ENCODE measurements around the gene ZGPAT.
"Not testable (repeated sequence)": the region's sequence is repeated elsewhere in the genome, so short reads cannot be mapped to it uniquely, and the experiment has no call there.

The ZGPAT gene

DNA sequence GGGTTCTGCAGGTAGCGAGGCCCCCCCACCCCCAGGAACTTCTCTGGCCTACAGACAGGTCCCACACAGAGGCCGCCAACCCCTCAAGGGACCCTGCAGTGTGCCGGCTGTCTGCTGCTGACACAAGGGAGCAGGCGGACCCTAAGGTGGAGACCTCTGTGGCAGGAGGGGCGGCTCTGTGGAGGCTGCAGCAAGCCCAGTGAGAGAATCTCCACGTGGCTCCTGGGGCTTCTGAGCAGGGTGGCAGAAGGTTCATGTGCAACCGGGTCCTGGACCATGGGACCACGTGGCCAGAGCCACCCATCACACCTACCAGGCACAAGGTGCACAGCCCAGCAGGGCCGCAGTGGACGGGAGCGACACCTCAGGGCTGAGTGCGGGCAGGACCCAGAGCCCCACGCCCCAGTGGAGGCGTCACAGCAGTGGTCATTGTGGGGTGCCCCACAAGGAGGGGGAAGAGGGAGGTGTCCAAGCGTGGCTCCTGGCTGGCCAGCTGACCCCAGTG, 4.3 kb upstream of the ZGPAT start:
- DNase-seq (ENCODE audit: low read depth), result no peak

DNA sequence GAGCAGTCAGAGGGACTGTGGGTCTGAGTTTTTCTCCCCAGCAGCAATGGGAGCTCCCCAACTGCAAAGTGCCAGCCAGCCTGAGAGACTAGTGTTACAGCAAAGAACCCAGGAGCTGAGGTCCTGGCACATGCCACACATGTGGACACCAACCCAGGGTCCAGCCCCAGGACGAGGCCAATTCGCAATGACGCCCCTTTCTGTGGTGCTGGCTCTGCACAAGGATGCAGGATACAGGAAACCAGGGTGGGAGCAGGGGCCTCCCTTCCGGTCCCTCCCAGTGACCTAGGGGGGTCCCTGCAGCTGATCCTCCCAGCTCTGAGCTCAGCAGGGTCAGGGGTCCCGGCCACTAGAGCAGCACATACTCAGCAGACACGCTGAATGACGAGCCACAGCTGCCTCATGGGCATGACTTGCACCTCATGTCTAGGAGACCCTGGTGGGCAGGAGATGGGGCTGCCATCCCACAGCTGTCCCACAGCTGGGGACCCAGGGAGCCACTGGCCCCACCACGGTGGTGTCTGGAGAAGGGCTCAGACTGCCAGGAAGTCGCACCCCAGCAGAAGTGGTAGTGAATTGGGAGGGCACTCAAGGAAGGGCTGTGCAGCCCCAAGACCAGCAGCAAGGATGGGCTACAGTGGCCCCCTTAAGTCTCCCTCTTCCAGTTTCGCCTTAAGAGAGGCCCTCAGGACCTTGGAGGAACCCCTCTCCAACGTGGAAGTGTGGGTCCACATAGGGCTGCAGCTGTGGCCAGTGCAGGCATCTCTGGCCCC, 3.7 kb upstream of the ZGPAT start:
- no peak for DNase-seq (ENCODE audit: low read depth)

DNA sequence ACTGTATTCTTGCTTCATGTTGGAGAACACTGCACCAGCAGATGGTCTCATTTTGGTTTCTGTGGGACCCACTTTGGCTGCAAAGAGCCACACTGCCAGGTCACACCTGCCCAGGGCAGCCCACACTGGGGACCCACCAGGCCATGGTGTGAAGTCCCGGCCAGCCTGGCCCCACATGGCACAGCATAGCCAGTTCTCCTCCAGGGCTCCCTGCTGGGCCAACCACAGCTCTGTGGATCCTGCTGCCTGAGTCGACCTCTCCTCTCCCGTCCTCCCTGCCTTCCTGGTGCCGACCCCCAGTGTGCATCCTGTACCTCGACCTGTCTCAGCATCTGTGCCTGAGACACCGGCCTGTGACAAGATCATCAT, 3.1 kb upstream of the ZGPAT start:
- no peak for DNase-seq (ENCODE audit: low read depth)

DNA sequence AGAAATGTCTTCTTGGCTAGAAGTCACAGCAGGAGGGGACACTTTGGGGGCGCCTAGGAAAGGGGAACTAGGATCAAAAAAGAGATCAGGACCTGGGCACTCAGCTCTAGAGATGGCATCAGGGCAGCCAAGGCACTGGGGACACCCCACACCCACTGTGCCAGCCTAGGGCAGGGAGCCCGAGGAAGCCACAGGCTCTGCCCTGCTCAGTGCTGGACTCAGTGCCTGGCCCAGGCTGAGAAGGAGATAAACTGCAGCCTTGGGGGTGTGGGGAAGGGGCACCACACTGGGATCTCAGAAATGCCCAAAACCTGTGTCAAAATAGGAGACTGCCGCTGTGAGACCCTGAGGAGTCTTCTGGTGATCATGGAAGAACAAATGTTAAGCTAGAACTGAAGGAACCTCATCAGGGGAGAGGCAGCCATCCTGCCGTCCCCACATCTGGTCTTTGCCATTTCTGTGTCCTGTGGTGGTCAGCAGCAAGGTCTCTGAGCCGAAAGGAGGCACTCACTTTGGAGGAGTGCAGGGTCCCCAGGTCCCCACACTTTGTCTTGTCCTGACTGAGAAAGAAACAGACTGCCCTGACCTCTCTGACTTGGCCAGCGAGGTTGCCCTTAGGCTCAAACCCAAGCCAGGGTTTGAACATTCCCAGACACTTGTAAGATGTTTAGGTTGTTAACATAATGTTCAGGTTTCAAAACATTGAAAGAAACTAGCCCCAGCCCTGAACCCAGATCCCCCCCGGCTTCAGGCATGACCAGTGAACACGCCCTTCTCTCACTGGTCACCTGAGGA, 2.4 kb upstream of the ZGPAT start:
- DNase-seq (ENCODE audit: low read depth), result no peak

DNA sequence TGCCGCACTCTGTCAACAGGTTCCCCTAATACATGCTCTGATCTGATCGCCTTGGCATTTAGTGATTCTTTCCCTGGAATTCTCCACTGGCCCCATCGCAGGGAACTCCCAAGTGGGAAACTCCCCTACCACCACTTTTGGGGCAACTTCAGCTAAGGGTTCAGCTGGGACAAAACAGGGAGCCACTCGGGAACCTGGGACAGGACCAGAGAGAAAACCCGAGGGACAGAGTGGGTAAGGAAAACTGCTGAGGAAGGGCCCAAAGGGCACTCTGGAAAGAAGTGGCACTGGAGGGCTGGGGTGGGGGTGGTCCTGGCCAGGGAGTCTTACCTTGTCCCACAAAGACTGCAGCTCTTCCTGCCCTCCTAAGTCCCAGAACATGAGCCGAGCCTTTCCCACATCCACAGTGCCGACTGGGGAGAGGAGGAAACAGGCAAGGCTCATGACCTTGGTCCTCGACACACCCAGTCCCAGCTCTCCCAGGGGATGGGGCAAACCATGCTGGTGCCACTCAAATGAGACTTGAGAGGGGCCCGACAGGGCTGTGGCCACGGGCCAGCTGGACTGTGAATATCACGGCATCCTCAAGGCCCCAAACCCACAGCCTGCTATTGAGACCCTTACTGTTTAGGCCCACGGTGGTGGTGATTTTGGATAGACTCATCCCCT, 1.7 kb upstream of the ZGPAT start:
- no peak for DNase-seq (ENCODE audit: low read depth)

DNA sequence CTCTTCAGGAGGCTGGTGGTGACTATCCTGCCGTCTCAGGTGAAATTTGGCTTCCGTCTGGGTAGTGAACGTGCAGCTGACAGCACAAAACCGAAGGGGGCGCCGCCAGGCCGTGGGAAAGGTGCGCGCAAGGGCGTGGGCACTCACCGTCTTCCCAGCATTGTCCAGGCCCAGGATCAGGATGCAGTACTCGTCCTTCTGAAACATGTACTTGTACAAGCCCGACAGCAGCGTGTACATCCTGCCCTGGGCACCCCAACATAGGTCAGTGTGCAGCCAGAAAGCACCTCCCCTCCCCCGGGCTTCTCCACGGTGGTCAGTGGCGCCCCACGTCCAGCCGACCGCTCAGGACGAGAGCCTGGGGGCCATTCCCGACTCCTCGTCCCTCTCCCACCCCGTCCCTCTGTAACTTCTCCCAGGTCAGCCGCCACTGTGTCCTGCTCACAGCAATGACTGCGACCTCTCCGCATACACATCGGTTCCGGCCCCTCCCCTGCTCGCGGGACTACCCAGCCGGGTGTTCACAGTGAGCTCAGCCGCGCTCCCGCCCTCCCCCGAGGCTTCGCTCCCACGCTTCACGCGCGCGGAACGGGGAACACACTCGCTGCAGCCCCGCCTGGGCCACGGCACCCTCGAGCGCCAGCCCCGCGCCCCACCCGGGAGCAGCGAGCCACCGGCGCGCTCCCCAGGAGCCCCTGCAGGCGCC, 834 bp upstream of the ZGPAT start:
- no peak for DNase-seq (ENCODE audit: low read depth)

DNA sequence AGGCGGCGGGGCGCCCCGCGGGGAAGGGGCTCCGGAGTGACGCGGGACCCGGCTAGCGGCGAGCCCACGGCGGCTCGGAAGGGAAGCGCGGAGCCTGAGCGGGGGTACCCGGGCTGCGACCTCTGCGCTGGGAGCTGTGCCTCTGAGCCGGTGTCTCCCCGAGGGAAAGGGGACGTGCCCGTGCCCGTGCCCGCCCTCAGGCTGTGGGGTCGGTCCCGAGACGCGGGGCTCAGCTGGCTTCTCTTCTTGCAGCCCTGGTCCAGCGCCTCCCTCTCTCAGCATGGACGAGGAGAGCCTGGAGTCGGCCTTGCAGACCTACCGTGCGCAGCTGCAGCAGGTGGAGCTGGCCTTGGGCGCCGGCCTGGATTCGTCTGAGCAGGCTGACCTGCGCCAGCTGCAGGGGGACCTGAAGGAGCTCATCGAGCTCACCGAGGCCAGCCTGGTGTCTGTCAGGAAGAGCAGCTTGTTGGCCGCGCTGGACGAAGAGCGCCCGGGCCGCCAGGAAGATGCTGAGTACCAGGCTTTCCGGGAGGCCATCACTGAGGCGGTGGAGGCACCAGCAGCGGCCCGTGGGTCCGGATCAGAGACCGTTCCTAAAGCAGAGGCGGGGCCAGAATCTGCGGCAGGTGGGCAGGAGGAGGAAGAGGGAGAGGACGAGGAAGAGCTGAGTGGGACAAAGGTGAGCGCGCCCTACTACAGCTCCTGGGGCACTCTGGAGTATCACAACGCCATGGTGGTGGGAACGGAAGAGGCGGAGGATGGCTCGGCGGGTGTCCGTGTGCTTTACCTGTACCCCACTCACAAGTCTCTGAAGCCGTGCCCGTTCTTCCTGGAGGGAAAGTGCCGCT, 686 bp downstream of the ZGPAT start:
- no peak for DNase-seq (ENCODE audit: low read depth)

DNA sequence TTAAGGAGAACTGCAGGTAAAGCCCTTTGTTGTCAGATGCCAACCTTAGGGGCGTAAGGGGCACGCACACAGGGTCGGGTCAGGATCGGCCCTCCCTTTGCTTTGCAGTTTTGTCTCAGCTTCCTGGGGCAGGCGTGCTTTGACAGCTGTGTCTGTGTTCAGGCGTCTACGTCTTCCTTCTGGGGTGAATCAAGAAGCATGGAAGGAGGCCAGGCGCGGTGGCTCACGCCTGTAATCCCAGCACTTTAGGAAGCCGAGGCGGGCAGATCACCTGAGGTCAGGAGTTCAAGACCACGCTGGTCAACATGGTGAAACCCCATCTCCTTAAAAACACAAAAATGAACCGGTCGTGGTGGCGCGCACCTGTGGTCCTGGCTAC, 1.3 kb downstream of the ZGPAT start:
- no peak for DNase-seq (ENCODE audit: low read depth)

DNA sequence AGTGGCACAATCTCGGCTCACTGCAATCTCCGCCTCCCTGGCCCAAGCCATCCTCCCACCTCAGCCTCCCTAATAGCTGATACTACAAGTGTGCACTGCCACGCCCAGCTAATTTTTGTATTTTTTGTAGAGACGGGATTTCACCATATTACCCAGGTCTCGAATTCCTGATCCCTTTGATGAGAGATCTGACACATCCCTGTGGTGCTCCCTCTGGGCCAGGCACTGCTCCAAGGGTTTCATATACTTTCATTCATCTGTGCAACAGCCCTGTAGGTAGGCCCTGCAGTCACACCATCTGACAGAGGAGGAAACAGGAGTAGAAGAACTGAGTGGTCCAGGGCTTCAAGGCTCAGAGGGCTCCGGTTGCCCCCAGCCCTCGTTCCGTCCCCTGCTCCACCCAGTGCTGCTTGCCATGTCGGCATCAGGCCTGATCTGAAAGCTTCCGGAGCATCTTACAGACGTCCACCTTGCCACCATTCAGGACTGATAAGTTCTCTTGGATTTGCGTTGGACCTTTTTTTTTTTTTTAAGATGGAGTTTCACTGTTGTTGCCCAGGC, 3.3 kb downstream of the ZGPAT start:
- DNase-seq (ENCODE audit: low read depth), result no peak

DNA sequence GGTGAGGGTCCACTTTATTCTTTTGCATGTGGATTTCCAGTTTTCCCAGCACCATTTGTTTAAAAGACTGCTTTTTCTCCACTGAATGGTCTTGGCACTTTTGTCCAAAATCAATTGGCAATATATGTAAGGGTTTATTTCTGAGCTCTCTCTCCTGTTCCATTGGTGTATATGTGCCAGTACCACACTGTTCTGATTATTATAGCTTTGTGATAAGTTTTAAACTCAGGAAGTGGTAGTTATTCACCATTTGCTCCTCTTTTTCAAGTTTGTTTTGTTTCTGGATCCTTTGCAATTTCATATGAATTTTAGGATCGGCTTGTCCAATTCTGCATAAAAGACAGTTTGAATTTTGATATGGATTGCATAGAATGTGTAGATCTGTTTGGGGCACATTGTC, 4.4 kb downstream of the ZGPAT start:
- no peak for DNase-seq (ENCODE audit: low read depth)

DNA sequence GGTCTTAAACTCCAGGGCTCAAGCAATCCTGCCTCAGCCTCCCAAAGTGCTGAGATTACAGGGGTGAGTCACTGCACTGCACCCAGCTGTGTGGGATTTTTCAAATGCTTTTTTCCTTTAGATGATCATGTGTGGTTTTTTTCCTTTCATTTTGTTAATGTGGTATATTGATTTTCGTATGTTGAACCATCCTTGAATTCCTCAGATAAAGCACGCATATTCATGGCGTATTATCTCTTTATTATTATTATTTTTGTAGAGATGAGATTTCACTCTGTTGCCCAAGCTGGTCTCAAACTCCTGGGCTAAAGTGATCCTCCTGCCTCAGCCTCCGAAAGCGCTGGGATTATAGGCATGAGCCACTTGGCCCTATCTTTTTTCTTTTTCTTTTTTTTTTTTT, 7.0 kb downstream of the ZGPAT start:
- no peak for DNase-seq (ENCODE audit: low read depth)

DNA sequence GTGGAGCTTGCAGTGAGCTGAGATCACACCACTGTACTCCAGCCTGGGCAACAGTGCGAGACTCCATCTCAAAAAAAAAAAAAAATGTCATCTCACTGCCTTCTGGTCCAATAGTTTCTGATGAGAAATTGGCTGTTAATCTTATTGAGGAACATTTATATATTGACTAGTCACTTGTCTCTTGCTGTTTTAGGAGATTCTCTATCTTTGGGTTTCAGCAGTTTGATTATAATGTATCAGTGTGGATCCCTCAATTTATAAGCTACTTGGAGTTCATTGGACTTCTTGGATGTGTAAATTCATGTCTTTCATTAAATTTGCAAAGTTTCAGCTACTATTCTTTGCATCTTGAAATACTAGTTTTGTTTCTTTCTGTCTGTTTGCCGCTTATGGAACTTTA, 11.2 kb downstream of the ZGPAT start:
- no peak for DNase-seq (ENCODE audit: low read depth)

DNA sequence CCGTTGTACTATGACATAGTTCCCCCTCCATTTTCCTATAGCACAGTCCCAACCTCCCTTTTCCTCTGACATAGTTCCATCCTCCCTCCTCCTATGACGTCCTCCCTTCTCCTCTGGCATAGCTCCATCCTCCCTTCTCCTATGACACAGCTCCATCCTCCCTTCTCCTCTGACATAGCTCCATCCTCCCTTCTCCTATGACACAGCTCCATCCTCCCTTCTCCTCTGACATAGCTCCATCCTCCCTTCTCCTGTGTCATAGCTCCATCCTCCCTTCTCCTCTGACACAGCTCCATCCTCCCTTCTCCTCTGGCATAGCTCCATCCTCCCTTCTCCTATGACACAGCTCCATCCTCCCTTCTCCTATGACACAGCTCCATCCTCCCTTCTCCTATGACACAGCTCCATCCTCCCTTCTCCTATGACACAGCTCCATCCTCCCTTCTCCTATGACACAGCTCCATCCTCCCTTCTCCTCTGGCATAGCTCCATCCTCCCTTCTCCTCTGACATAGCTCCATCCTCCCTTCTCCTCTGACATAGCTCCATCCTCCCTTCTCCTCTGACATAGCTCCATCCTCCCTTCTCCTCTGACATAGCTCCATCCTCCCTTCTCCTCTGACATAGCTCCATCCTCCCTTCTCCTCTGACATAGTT, 15.3 kb downstream of the ZGPAT start:
- DNase-seq (ENCODE audit: low read depth), result not testable (repeated sequence)

DNA sequence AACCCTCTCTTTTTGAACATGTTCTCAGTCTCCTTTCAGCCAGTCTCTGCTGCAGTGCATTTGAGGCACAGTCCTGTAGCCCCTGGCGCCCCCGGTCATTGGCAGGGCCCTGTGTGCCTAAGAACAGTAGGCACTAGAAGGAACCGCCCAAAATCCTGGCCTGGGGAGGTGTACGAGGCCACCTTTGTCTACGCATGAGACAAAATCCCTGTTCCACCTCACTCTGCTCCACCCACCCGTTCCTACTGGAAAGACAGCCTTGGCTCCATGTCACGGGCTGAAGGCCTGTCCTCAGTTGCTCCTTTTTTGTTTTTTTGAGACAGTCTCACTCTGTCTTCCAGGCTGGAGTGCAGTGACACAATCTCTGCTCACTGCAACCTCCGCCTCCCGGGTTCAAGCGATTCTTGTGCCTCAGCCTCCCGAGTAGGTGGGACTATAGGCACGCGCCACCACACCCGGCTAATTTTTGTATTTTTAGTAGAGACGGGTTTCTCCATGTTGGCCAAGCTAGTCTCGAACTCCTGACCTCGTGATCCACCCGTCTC, 22.4 kb downstream of the ZGPAT start:
- not testable (repeated sequence) for DNase-seq (ENCODE audit: low read depth)

DNA sequence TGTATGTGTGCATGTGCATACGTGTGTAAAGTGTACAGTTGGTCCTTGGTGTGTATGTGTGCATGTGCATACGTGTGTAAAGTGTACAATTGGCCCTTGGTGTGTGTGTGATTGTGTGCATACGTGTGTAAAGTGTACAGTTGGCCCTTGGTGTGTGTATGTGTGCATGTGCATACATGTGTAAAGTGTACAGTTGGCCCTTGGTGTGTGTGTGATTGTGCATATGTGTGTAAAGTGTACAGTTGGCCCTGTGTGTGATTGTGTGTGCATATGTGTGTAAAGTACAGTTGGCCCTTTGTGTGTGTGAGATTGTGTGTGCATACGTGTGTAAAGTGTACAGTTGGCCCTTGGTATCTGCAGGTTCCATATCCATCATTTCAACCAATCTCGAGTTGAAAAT, 23.6 kb downstream of the ZGPAT start:
- DNase-seq (ENCODE audit: low read depth), result no peak

DNA sequence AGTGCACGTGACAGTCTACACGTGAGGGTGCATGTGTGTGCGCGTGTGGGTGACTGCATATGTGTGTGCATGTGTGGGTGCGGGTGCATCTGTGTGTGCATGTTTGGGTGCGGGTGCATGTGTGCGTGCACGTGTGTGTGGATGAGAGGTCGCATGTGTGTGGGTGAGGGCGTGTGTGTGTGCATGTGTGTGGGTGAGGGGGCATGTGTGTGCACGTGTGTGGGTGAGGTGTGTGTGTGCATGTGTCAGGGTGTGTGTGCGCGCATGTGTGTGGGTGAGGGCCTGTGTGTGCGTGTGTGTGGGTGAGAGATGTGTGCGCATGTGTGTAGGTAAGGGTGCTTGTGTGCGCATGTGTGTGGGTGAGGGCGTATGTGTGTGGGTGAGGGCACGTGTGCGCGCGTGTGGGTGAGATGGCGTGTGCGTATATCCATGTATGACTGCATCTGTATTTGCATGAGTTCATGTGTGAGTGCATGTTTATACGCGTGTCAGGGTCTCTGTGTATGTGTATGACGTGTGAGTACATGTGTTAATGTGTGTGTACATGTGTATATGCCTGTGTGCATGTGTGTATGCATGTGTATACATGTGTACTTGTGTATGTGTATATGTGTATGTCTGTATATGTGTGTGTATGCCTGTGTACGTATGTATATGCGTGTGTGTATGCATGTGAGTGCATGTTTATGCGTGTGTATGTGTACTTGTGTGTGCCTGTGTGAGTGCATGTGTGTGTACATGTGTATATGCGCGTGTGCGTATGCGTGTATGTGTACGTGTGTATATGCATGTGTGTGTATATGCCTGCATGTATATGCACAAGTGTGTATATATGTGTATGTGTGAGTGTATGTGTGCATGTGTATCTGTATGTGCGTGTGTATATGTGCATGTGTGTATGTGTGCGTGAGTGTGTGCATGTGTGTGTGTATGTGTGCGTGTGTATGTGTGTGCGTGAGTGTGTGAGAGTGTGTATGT, 24.6 kb downstream of the ZGPAT start:
- DNase-seq (ENCODE audit: low read depth), result no peak

DNA sequence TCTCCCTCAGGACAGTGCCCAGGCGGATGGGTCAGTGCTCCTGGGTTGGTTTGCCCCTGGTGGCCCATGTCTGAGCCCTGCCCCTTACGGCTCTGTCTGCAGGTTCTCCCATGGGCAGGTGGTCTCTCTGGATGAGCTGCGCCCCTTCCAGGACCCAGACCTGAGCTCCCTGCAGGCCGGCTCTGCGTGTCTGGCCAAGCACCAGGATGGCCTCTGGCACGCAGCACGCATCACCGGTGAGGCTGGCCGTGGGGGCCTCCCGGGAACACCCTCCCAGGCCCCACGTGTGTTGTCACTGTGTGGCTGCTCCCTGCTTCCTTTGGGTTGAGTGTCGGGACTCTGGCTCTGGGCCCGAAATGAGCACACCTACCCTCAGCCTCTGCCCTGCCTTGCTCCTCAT, 25.3 kb downstream of the ZGPAT start:
- no peak for DNase-seq (ENCODE audit: low read depth)

DNA sequence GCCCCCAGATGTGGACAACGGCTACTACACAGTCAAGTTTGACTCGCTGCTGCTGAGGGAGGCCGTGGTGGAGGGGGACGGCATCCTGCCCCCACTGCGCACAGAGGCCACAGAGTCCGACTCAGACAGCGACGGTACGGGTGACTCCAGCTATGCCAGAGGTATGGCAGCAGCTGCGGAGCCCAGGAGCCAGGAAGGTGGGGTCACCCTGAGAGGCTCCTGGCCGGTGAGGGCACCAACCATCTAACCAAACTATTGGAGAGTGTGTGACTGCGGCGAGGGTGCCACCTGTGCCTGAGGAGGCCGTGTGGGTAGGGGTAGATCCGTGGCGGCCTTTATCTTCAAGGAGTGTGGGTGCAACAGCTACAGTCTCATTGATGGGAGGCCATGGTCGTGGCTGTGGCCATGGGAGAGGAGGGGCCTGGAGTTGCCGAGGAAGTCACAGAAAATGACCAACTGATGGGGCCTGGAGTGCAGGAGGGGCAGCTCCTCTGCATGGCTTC, 25.8 kb downstream of the ZGPAT start:
- DNase-seq (ENCODE audit: low read depth), result no peak
